ENCODE measurements around the gene SIRT1. TPM values are rescaled to one million over a fixed set of nuclear protein-coding genes. Genes with fewer than 3 reads are reported as not detected.
"Not testable (repeated sequence)": the region's sequence is repeated elsewhere in the genome, so short reads cannot be mapped to it uniquely, and the experiment has no call there.

Gene SIRT1
- polyA plus RNA-seq (2012; ENCODE audit: insufficient read depth, insufficient read length, low read depth), result 18.1 TPM

- peak; percentile 98 for DNase-seq
Measured at GRCh38 chr10:67884313-67884841, at the start of gene SIRT1. SIRT1 (plus strand) TSS chr10:67884656; CDS start chr10:67884722, 66 bp downstream.

GRCh38 chr10:67835541-67836394, 48.7 kb upstream of the SIRT1 start:
- Histone ChIP-seq H3K4me1 (peaks cover 16% of the 10 kb centered on the region), H3K4me3 (ENCODE audit: low read depth, low read length) (peak overlapping the region; percentile 83)
- DNase-seq, result peak; percentile 43
- not testable (repeated sequence) for H3K9me3 ChIP-seq, H3K27me3 ChIP-seq, H3K36me3 ChIP-seq

More at GRCh38 chr10:67884313-67884841, at the start of gene SIRT1:
- Histone ChIP-seq H3K36me3 (peaks cover 24% of the 10 kb centered on the region), H3K9me3 (no peaks in the 10 kb centered on the region), H3K4me1 (no peaks in the 10 kb centered on the region), H3K4me3 (ENCODE audit: low read depth, low read length) (peak within 1 kb of the TSS; percentile 94), H3K27me3 (no peaks in the 10 kb centered on the region)
- no peak for TF ChIP-seq CTCF (IDR thresholded peaks at IDR 0.05; ENCODE audit: low read depth, low read length)

GRCh38 chr10:67836488-67836887, 48.0 kb upstream of the SIRT1 start:
- no peak for TF ChIP-seq CTCF (IDR thresholded peaks at IDR 0.05; ENCODE audit: low read depth, low read length)
- H3K27me3 ChIP-seq, result no peaks in the 10 kb centered on the region
- peaks cover 16% of the 10 kb centered on the region for H3K4me1 ChIP-seq
- peak overlapping the region; percentile 83 for H3K4me3 ChIP-seq (ENCODE audit: low read depth, low read length)
- H3K9me3 ChIP-seq, result no peaks in the 10 kb centered on the region
- H3K36me3 ChIP-seq, result no peaks in the 10 kb centered on the region
- no peak for DNase-seq

GRCh38 chr10:67836972-67837371, 47.5 kb upstream of the SIRT1 start:
- H3K4me1 ChIP-seq, result peaks cover 16% of the 10 kb centered on the region
- DNase-seq, result no peak
- peak overlapping the region; percentile 83 for H3K4me3 ChIP-seq (ENCODE audit: low read depth, low read length)
- TF ChIP-seq CTCF (IDR thresholded peaks at IDR 0.05; ENCODE audit: low read depth, low read length), result no peak
- no peaks in the 10 kb centered on the region for H3K36me3 ChIP-seq
- no peaks in the 10 kb centered on the region for H3K9me3 ChIP-seq
- no peaks in the 10 kb centered on the region for H3K27me3 ChIP-seq

GRCh38 chr10:67837541-67838314, 46.7 kb upstream of the SIRT1 start, which contains the start of gene DNAJC12:
DNAJC12 (minus strand) TSS chr10:67838188; CDS start chr10:67838011, 177 bp downstream.
- Histone ChIP-seq H3K4me3 (ENCODE audit: low read depth, low read length) (peak within 1 kb of the TSS; percentile 83), H3K4me1 (peaks cover 15% of the 10 kb centered on the region), H3K27me3 (no peaks in the 10 kb centered on the region), H3K36me3 (no peaks in the 10 kb centered on the region), H3K9me3 (no peaks in the 10 kb centered on the region)
- no peak for TF ChIP-seq CTCF (IDR thresholded peaks at IDR 0.05; ENCODE audit: low read depth, low read length)
- peak; percentile 23 for DNase-seq

GRCh38 chr10:67839511-67839910, 44.9 kb upstream of the SIRT1 start:
- not testable (repeated sequence) for H3K36me3 ChIP-seq; H3K4me1 ChIP-seq; H3K9me3 ChIP-seq; H3K27me3 ChIP-seq; H3K4me3 ChIP-seq (ENCODE audit: low read depth, low read length); DNase-seq
